Esophagus muscularis mucosa (tissue), 4 donors: ENCODE data around the gene POLE. TPM values are rescaled to one million over a fixed set of nuclear protein-coding genes. Genes with fewer than 3 reads are reported as not detected.

ENCODE experiments used
- DNase-seq: peaks from one replicate; pipeline ENCODE4 v3.0.0-alpha.2; 2017; ENCODE audit errors: extremely low spot score
- H3K27ac ChIP-seq, 4 donors: fragments of 200-600 bp; sonication (generic); replicated peaks in 1 of 4; 1 replicate in 3 of 4; 2 replicates in 1 of 4; pipeline ENCODE4 v1.5.1; 2016 to 2019; ENCODE audit warnings: mild to moderate bottlenecking in 1 of 4
- H3K27me3 ChIP-seq, 4 donors: fragments of 200-600 bp; sonication (generic); one replicate each; pipeline versions ENCODE4 v1.5.1 to v1.6.0; 2016 to 2019
- H3K36me3 ChIP-seq, 4 donors: fragments of 200-600 bp; sonication (generic); one replicate each; pipeline ENCODE4 v1.5.1; 2016 to 2019
- H3K4me1 ChIP-seq, 4 donors: fragments of 200-600 bp; sonication (generic); one replicate each; pipeline ENCODE4 v1.5.1; 2016 to 2019
- H3K4me3 ChIP-seq, 4 donors: fragments of 200-600 bp; sonication (generic); 1 replicate in 2 of 4; 2 replicates in 2 of 4; pipeline ENCODE4 v1.5.1; 2016 to 2019; ENCODE audit warnings: mild to moderate bottlenecking in 4 of 4, moderate library complexity in 1 of 4
- H3K9me3 ChIP-seq, 4 donors: fragments of 200-600 bp; sonication (generic); 1 replicate in 3 of 4; 2 replicates in 1 of 4; pipeline ENCODE4 v1.5.1; 2016 to 2019
- EP300 ChIP-seq: sonication (generic); formaldehyde crosslinking; IDR thresholded peaks from one replicate; pipeline ENCODE4 v1.6.1; 2017; ENCODE audit warnings: antibody characterized with exemption
- POLR2A ChIP-seq: fragments of 450-650 bp; IDR thresholded peaks from one replicate; pipeline ENCODE4 v1.6.1; 2017; ENCODE audit warnings: antibody characterized with exemption, moderate library complexity, mild to moderate bottlenecking, low read depth
- POLR2AphosphoS5 ChIP-seq, 2 donors: sonication (generic); formaldehyde crosslinking; IDR thresholded peaks; one replicate each; pipeline ENCODE4 v1.6.1; 2017; ENCODE audit warnings: antibody characterized with exemption in 2 of 2
- WGBS: methylation state at CpG from one replicate; pipeline ENCODE4 v1.1.5; 2018; 5-methylcytosine and 5-hydroxymethylcytosine counted together
- intact Hi-C: fragments of 100-400 bp; cut with DNase I; formaldehyde crosslinking; loops from one replicate; pipeline ENCODE4 v1.15.1; 2023
- total RNA-seq, 4 donors: library from RNA; depleted of rRNA; stranded (reverse); fragments of >200 nt; gene quantifications; one replicate each; pipeline versions ENCODE4 v1.1.0 to v1.2.1, GENCODE V29; 2016
- TF ChIP-seq, protein P1 (sequence below), 3 experiments: fragments of 200-600 bp in 2 of 3; fragments of 450-650 bp in 1 of 3; sonication (generic) in 2 of 3; IDR thresholded peaks; one replicate each; pipeline ENCODE4 v1.5.1; 2017 to 2019; ENCODE audit warnings: antibody characterized with exemption in 3 of 3, mild to moderate bottlenecking in 2 of 3, moderate library complexity in 1 of 3

POLE gene
- total RNA-seq, 4 donors from 2014 or later, result 17.2 to 32.4 (median 24.8) TPM

DNA sequence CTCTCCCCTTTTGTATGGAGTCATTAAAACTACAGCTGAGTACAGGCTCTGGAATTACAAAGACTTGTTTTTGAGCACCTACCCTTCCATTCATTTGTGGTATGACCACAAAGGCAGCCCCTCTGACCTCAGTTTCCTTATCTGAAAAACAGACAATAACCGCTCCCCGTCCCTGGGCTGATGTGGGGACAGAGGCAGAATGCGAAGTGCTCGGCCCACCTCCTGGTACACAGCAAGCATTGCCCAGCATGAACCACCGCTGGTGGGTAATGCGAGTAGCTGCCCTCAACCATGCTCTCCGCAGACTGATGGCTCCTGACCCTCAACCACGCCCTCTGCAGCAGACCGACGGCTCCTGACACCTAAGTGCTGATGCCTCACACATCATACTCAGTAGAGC, 46.2 kb downstream of the POLE start:
- intact Hi-C loops, result no loop called here
- 94% methylated on average over 10 of the region's 10 CpGs for WGBS
- TF ChIP-seq POLR2A, result no peak
- no peak for TF ChIP-seq POLR2AphosphoS5 (IDR thresholded peaks at IDR 0.05)
- TF ChIP-seq, protein P1, sequence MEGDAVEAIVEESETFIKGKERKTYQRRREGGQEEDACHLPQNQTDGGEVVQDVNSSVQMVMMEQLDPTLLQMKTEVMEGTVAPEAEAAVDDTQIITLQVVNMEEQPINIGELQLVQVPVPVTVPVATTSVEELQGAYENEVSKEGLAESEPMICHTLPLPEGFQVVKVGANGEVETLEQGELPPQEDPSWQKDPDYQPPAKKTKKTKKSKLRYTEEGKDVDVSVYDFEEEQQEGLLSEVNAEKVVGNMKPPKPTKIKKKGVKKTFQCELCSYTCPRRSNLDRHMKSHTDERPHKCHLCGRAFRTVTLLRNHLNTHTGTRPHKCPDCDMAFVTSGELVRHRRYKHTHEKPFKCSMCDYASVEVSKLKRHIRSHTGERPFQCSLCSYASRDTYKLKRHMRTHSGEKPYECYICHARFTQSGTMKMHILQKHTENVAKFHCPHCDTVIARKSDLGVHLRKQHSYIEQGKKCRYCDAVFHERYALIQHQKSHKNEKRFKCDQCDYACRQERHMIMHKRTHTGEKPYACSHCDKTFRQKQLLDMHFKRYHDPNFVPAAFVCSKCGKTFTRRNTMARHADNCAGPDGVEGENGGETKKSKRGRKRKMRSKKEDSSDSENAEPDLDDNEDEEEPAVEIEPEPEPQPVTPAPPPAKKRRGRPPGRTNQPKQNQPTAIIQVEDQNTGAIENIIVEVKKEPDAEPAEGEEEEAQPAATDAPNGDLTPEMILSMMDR (IDR thresholded peaks at IDR 0.05), result no peak
- TF ChIP-seq EP300, result no peak

DNA sequence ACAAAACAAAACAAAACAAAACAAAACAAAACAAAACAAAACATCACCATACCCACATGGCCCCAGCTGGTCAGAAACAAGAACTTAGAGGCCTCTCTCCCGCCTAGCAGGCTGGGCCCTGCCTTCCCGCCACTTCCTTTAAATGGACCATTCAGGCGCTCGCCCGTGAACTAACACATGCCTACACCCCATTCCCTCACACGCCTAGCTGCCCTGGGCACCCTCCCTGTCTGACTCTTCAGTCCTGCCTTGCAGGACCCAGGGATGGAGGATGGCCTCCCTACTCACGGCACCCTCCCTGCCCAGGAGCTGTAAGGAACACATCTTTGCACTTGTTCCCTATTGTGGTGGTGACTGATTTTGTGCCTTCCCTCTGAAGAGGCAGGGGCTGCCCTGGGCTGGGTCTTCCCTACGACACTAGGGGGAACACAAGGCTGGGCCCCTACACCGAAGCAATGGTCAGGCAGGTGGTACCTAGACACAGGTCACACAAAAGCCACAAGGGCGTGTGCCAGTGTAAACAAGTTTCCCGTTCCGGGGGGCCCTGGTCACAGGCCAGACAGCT, 47.1 kb downstream of the POLE start:
- no peaks in the 10 kb centered on the region for H3K9me3 ChIP-seq
- H3K4me1 ChIP-seq, result peaks cover 0 to 5% (median 0%) of the 10 kb centered on the region in 4 donors
- no peaks in the 10 kb centered on the region for H3K27me3 ChIP-seq
- peaks cover 39 to 87% (median 75%) of the 10 kb centered on the region in 4 donors for H3K36me3 ChIP-seq
- no peak overlapping the region for H3K4me3 ChIP-seq
- DNase-seq, result no peak
- WGBS, result 88% methylated on average over 12 of the region's 12 CpGs
- intact Hi-C loops, result no loop called here
- no peak for TF ChIP-seq POLR2A
- TF ChIP-seq, protein P1 (IDR thresholded peaks at IDR 0.05), result no peak
- no peak for TF ChIP-seq EP300
- TF ChIP-seq POLR2AphosphoS5 (IDR thresholded peaks at IDR 0.05), result no peak
- H3K27ac ChIP-seq, result no peak overlapping the region

More for the DNA sequence above, 46.2 kb downstream of the POLE start:
- DNase-seq, result no peak
- Histone ChIP-seq H3K27me3 (no peaks in the 10 kb centered on the region), H3K36me3 (peaks cover 31 to 87% (median 68%) of the 10 kb centered on the region in 4 donors), H3K4me1 (peaks cover 0 to 5% (median 0%) of the 10 kb centered on the region in 4 donors), H3K27ac (no peak overlapping the region), H3K9me3 (no peaks in the 10 kb centered on the region), H3K4me3 (no peak overlapping the region)

DNA sequence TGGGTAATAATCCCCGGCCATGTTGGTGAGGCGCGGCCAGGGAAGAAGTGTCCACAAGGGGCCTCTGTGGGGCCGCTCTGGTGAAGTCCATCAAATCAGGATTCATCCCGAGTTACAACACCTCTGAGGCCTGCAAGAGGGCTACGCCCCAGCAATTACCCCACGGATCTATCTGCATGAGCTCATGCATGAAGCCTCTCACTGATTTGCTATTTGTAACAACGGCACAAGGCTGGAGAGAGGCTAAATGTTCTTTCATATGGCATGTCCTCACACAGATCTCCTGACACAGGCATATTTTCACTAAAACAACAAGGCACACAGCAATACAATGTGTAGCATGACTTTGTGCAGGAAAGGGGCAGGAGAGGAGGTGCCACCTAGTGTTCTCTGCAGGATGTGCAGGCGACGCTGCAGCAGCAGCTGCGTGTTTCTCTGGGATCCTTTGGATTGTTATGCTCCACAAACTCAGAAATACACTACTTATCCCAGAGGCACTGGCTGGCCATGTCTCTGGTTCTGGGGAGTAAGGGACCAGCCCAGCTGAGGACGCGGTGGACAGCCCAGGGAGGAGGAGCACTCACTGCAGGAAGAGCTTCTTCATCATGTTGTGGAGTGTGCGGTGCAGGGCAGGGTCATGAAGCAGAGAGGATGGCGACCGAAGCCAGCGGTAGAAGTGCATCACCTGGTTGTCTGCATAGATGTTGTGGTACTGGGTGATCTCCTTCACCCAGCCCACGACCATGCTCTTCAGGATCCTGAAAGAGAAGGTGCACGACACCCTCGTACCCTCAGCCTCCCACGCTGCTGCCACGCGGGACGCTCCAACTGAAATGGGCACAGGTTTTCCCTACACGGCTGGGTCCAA, 48.4 kb downstream of the POLE start:
- TF ChIP-seq POLR2AphosphoS5 (IDR thresholded peaks at IDR 0.05), result peak; percentile 4 to 15
- no peak for TF ChIP-seq EP300
- TF ChIP-seq, protein P1 (IDR thresholded peaks at IDR 0.05), result peak; percentile 28 to 63 (median 47)
- TF ChIP-seq POLR2A, result no peak
- Histone ChIP-seq H3K4me1 (peaks cover 0 to 5% (median 0%) of the 10 kb centered on the region in 4 donors), H3K4me3 (no peak overlapping the region), H3K27ac (peak overlapping the region in 1 of 4 donors; percentile 26), H3K27me3 (no peaks in the 10 kb centered on the region), H3K9me3 (no peaks in the 10 kb centered on the region), H3K36me3 (peaks cover 39 to 97% (median 86%) of the 10 kb centered on the region in 4 donors)
- DNase-seq, result no peak
- 70% methylated on average over 25 of the region's 25 CpGs for WGBS
- intact Hi-C loops, result no loop called here

DNA sequence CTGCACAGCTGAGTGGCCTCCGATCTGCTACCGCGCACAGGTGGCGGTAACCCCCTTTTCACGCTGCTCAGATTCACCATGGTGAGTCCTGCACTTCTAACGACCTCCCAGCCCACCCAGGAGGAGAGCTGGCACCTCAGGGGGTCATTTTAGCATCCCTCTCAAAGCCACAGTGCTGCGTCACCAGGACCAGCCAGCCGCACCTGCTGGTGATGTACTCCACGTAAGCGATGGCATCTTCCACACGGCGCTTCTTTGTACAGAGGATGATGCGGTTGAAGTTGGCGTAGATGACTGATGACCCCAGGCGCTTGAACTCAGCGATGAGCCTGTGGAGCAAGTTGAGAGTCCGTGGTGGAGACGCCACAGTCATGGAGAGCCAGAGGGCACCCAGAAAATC, 49.3 kb downstream of the POLE start:
- peaks cover 37 to 97% (median 86%) of the 10 kb centered on the region in 4 donors for H3K36me3 ChIP-seq
- WGBS, result 96% methylated on average over 17 of the region's 18 CpGs

More for the DNA sequence above, 49.3 kb downstream of the POLE start:
- no peak for DNase-seq
- intact Hi-C loops, result no loop called here
- Histone ChIP-seq H3K4me3 (no peak overlapping the region), H3K9me3 (no peaks in the 10 kb centered on the region), H3K4me1 (peaks cover 0 to 5% (median 0%) of the 10 kb centered on the region in 4 donors), H3K27ac (no peak overlapping the region), H3K27me3 (no peaks in the 10 kb centered on the region)
- TF ChIP-seq POLR2A, result no peak
- TF ChIP-seq, protein P1 (IDR thresholded peaks at IDR 0.05), result no peak
- no peak for TF ChIP-seq EP300
- no peak for TF ChIP-seq POLR2AphosphoS5 (IDR thresholded peaks at IDR 0.05)
